Activated naive CD4-positive, alpha-beta T cell treated with anti-CD3 and anti-CD28 coated beads for 36 hours (primary cell): Measurements from ENCODE around the gene RSPO3. TPM values are rescaled to one million over a fixed set of nuclear protein-coding genes. Genes with fewer than 3 reads are reported as not detected.

Experiments used
- CTCF ChIA-PET: fragments of 350-600 bp; sonication (Branson Sonifier 250); formaldehyde crosslinking; loops from one replicate; lab custom pipeline; 2021; ENCODE audit warnings: antibody characterized with exemption; lab: Charles Lee
- DNase-seq: peaks from one replicate; pipeline ENCODE4 v3.0.0-alpha.2; 2020
- H3K27ac Mint-ChIP-seq: one replicate; pipeline ENCODE4 v1.8.0; 2021; ENCODE audit warnings: mild to moderate bottlenecking, mixed read lengths
- H3K27me3 Mint-ChIP-seq: one replicate; pipeline ENCODE4 v1.8.0; 2021; ENCODE audit warnings: low read depth, mixed read lengths
- H3K36me3 Mint-ChIP-seq: one replicate; pipeline ENCODE4 v1.8.0; 2021; ENCODE audit warnings: low read depth, mixed read lengths
- H3K4me1 Mint-ChIP-seq: one replicate; pipeline ENCODE4 v1.8.0; 2021; ENCODE audit warnings: low read depth, mixed read lengths
- H3K4me3 Mint-ChIP-seq: one replicate; pipeline ENCODE4 v1.8.0; 2021; ENCODE audit warnings: mild to moderate bottlenecking, moderate library complexity, mixed read lengths
- H3K9me3 Mint-ChIP-seq: one replicate; pipeline ENCODE4 v1.8.0; 2021; ENCODE audit warnings: mixed read lengths
- intact Hi-C: fragments of 100-400 bp; cut with micrococcal nuclease; formaldehyde crosslinking; loops from one replicate; pipeline ENCODE4 v1.15.1; 2023
- total RNA-seq, 2 experiments: library from RNA; stranded (reverse); gene quantifications; one replicate each; pipeline ENCODE4 v1.2.3, GENCODE V29; 2021

Gene RSPO3
- total RNA-seq, 2 experiments from 2014 or later: not detected

- Mint-ChIP-seq H3K36me3 (no peaks in the 10 kb centered on the region), H3K9me3 (no peaks in the 10 kb centered on the region), H3K4me3 (no peak overlapping the region), H3K4me1 (no peaks in the 10 kb centered on the region), H3K27me3 (peaks cover 15% of the 10 kb centered on the region), H3K27ac (no peak overlapping the region)
- intact Hi-C loops: no loop called here
- no peak for DNase-seq
- CTCF ChIA-PET: interaction anchor here (0.6 to 0.7 kb wide), 2 partner anchors 75 to 196 kb away, joined by 3 read pairs; no protein-coding TSS in a partner anchor
These were observed 58.8 kb downstream of the RSPO3 start for GRCh38 chr6:127177030-127177922.

- Mint-ChIP-seq H3K27ac (no peak overlapping the region), H3K4me3 (no peak overlapping the region), H3K36me3 (no peaks in the 10 kb centered on the region), H3K4me1 (no peaks in the 10 kb centered on the region), H3K27me3 (peaks cover 17% of the 10 kb centered on the region), H3K9me3 (no peaks in the 10 kb centered on the region)
- CTCF ChIA-PET: interaction anchor here (0.7 kb wide), 1 partner anchor 196 kb away, joined by 3 read pairs; no protein-coding TSS in a partner anchor
- intact Hi-C loops: no loop called here
- no peak for DNase-seq
These were observed 59.4 kb downstream of the RSPO3 start for GRCh38 chr6:127177923-127178231.

GRCh38 chr6:127178746-127179145 lies 60.3 kb downstream of the RSPO3 start:
- CTCF ChIA-PET: no interaction called here
- intact Hi-C loops: no loop called here
- Mint-ChIP-seq H3K4me3 (no peak overlapping the region), H3K27ac (no peak overlapping the region), H3K27me3 (peaks cover 22% of the 10 kb centered on the region), H3K36me3 (no peaks in the 10 kb centered on the region), H3K9me3 (no peaks in the 10 kb centered on the region), H3K4me1 (no peaks in the 10 kb centered on the region)
- no peak for DNase-seq

DNA sequence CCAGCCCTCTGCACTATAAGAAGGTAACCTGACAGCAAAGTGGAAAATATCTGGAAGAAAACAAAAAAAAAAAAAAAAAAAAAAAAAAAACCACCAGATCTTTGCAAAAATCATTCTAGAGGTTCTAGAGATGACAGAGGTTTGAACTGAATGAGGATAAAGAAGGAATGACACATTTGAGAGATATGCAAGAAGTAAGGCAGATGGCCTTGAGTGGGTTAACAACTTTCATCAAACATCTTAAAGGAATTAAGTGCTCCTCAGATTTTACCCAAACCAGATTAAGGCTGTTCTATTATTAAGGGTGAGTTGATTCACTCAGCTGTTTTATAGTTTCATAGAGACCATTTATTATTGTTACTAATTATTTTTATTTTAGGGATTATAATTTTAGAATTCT lies 62.0 kb downstream of the RSPO3 start:
- no peaks in the 10 kb centered on the region for H3K4me1 Mint-ChIP-seq
- no peak for DNase-seq
- no peaks in the 10 kb centered on the region for H3K9me3 Mint-ChIP-seq
- H3K36me3 Mint-ChIP-seq: no peaks in the 10 kb centered on the region
- peaks cover 22% of the 10 kb centered on the region for H3K27me3 Mint-ChIP-seq
- intact Hi-C loops: loop anchor here (10.0 kb wide), 1 partner anchor 464 kb away; no protein-coding TSS in a partner anchor
- CTCF ChIA-PET: no interaction called here
- no peak overlapping the region for H3K4me3 Mint-ChIP-seq
- no peak overlapping the region for H3K27ac Mint-ChIP-seq

GRCh38 chr6:127182501-127182900 lies 64.0 kb downstream of the RSPO3 start:
- Mint-ChIP-seq H3K4me1 (no peaks in the 10 kb centered on the region), H3K27ac (no peak overlapping the region), H3K36me3 (no peaks in the 10 kb centered on the region), H3K27me3 (peaks cover 19% of the 10 kb centered on the region), H3K9me3 (no peaks in the 10 kb centered on the region), H3K4me3 (no peak overlapping the region)
- CTCF ChIA-PET: no interaction called here
- intact Hi-C loops: loop anchor here (10.0 kb wide), 1 partner anchor 462 kb away; no protein-coding TSS in a partner anchor
- no peak for DNase-seq

DNA sequence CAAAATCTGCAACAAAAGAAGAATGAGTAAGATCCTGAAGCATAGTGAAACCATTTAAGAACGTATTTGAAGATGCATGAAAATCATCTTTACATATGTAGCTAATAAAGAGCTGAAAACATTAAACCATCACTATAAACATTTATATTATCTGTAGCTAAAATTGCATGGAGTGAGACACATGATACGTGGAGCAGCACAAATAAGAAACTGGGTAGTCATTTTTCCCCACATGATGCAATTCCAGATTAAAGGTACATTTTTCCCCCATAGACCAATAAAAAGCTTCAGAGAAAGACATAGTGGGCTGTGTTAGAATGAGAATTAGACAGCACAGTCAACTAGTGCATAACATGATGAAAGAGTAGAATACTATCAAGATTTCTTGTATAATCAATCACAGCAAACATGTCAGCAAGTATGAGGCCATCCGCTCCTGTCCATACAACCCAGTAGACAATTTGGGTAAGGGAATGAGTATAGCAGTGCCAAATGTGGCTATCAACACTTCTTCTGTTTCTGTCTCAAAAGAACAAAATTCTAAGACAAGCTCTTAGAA lies 67.0 kb downstream of the RSPO3 start:
- H3K4me3 Mint-ChIP-seq: no peak overlapping the region
- CTCF ChIA-PET: interaction anchor here (0.6 to 3.6 kb wide), 4 partner anchors 11 to 328 kb away, joined by 3 to 24 read pairs (median 6); partner anchors contain the start of gene RNF146
- intact Hi-C loops: loop anchor here (10.0 kb wide), 1 partner anchor 459 kb away; no protein-coding TSS in a partner anchor
- H3K27ac Mint-ChIP-seq: no peak overlapping the region
- H3K27me3 Mint-ChIP-seq: peaks cover 12% of the 10 kb centered on the region
- no peaks in the 10 kb centered on the region for H3K4me1 Mint-ChIP-seq
- H3K9me3 Mint-ChIP-seq: no peaks in the 10 kb centered on the region
- no peak for DNase-seq
- no peaks in the 10 kb centered on the region for H3K36me3 Mint-ChIP-seq

DNA sequence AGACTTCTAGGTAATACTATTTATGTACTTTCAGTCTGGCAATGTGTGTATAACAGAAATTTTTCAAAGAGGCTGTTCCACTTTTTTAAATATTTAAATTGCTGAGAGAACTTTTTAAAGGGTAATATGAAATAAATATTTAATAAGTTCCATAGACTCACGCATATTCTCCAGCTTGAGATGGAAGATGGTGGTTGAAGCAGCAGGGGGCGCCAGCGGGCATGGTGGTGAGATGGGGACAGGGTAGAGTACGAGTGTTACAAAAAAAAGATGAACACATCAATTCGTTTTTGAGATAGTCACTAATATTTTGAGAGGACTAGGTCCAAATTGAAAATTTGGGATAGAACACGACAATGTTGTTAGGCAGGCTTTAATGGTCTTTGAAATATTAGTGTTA lies 68.4 kb downstream of the RSPO3 start:
- no peaks in the 10 kb centered on the region for H3K9me3 Mint-ChIP-seq
- CTCF ChIA-PET: interaction anchor here (0.6 to 3.6 kb wide), 9 partner anchors 12 to 352 kb away, joined by 3 to 24 read pairs (median 4); partner anchors contain the start of gene RNF146

DNA sequence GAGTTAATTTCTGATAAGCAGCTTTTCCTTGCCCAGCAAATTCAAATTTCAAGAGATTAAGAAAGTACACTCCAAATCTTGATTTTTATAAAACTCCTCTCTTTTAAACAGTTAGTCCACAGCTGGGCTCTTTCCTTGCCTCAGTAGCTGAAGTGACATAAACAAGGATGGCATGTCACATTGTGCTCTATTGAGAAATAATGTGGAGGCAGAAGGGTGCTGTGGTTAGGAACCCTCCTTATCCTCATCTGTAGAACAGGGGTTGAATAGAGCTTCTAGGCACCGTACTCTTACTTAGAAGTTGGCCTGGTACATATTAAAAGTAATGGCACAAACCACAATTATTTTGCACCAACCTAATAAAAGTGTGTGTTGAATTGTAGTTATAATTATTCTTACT lies 70.3 kb downstream of the RSPO3 start:
- CTCF ChIA-PET: interaction anchor here (0.6 to 3.5 kb wide), 5 partner anchors 12 to 991 kb away, joined by 3 to 13 read pairs (median 3); partner anchors contain the start of gene RNF146
- Mint-ChIP-seq H3K27ac (no peak overlapping the region), H3K27me3 (peaks cover 3% of the 10 kb centered on the region), H3K4me3 (no peak overlapping the region), H3K4me1 (no peaks in the 10 kb centered on the region), H3K36me3 (no peaks in the 10 kb centered on the region), H3K9me3 (no peaks in the 10 kb centered on the region)
- DNase-seq: no peak
- intact Hi-C loops: loop anchor here (10.0 kb wide), 1 partner anchor 456 kb away; no protein-coding TSS in a partner anchor

More for the DNA sequence above, 68.4 kb downstream of the RSPO3 start:
- Mint-ChIP-seq H3K36me3 (no peaks in the 10 kb centered on the region), H3K27me3 (peaks cover 10% of the 10 kb centered on the region), H3K27ac (no peak overlapping the region), H3K4me1 (no peaks in the 10 kb centered on the region), H3K4me3 (no peak overlapping the region)
- intact Hi-C loops: loop anchor here (1.0 to 10.0 kb wide), 4 partner anchors 79 to 458 kb away; partner anchors contain the start of gene RNF146
- peak; percentile 85 for DNase-seq

DNA sequence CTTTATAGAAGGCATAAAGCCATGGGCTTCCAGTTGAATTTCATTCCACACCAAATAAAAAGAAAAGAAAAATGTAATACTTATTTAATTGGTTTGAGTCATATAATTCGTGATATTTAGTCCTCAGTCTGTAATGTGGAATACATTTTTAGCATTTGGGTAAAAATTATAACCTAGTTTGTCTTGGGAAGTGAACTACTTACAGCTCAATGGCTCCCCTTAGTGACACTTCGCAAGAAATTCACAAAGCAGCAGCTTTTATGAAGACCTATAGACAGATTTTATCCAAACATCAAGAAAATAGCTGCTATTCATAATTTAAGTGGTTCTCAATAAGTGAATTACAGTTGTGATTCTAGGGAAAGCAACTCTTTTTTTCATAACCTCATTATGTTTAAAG lies 72.1 kb downstream of the RSPO3 start:
- CTCF ChIA-PET: interaction anchor here (0.7 to 3.5 kb wide), 3 partner anchors 50 to 142 kb away, joined by 3 to 13 read pairs (median 3); partner anchors contain the start of gene RNF146
- Mint-ChIP-seq H3K4me3 (no peak overlapping the region), H3K36me3 (no peaks in the 10 kb centered on the region), H3K27me3 (peaks cover 3% of the 10 kb centered on the region), H3K9me3 (no peaks in the 10 kb centered on the region), H3K4me1 (no peaks in the 10 kb centered on the region), H3K27ac (no peak overlapping the region)
- intact Hi-C loops: loop anchor here (1.0 to 2.0 kb wide), 2 partner anchors 386 to 1196 kb away; no protein-coding TSS in a partner anchor
- no peak for DNase-seq

DNA sequence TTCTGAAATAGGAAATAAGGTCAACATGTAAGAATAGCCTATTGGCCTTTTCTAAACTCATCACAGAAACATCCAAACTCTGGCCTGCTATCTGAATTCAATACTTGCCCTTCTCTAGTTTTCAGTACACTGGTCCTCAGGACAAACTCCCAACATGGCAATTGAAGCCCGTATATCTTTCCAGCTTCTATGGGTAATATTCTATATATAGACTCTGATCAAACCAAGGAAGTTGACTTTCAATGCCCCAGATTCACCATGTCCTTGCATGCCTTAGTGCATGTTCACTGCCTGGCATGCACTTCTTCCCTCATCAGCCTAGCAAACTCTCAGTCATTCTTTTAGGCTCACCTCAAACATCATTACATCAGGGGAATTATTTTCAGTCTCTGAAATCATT lies 73.2 kb downstream of the RSPO3 start:
- H3K27ac Mint-ChIP-seq: no peak overlapping the region
- peaks cover 3% of the 10 kb centered on the region for H3K27me3 Mint-ChIP-seq
- H3K4me1 Mint-ChIP-seq: no peaks in the 10 kb centered on the region
- H3K36me3 Mint-ChIP-seq: no peaks in the 10 kb centered on the region
- DNase-seq: no peak
- H3K9me3 Mint-ChIP-seq: no peaks in the 10 kb centered on the region
- CTCF ChIA-PET: no interaction called here
- intact Hi-C loops: loop anchor here (2.0 kb wide), 1 partner anchor 1197 kb away; no protein-coding TSS in a partner anchor
- no peak overlapping the region for H3K4me3 Mint-ChIP-seq

GRCh38 chr6:127192911-127193541 lies 74.6 kb downstream of the RSPO3 start:
- CTCF ChIA-PET: no interaction called here
- H3K9me3 Mint-ChIP-seq: no peaks in the 10 kb centered on the region
- H3K27ac Mint-ChIP-seq: no peak overlapping the region
- H3K4me1 Mint-ChIP-seq: no peaks in the 10 kb centered on the region
- peaks cover 3% of the 10 kb centered on the region for H3K27me3 Mint-ChIP-seq
- H3K36me3 Mint-ChIP-seq: no peaks in the 10 kb centered on the region
- no peak overlapping the region for H3K4me3 Mint-ChIP-seq
- intact Hi-C loops: no loop called here
- no peak for DNase-seq

GRCh38 chr6:127195833-127196232 lies 77.4 kb downstream of the RSPO3 start:
- intact Hi-C loops: no loop called here
- DNase-seq: no peak
- CTCF ChIA-PET: no interaction called here
- Mint-ChIP-seq H3K4me1 (no peaks in the 10 kb centered on the region), H3K9me3 (no peaks in the 10 kb centered on the region), H3K4me3 (no peak overlapping the region), H3K36me3 (no peaks in the 10 kb centered on the region), H3K27ac (no peak overlapping the region), H3K27me3 (peaks cover 3% of the 10 kb centered on the region)
